ENCODE data around the gene GYS1. TPM values are rescaled to one million over a fixed set of nuclear protein-coding genes. Genes with fewer than 3 reads are reported as not detected.
A peak's percentile ranks its signal among the peaks of the same experiment; 100 is the strongest.

GYS1 gene
- total and polyA plus RNA-seq, 4 donors, result 2.6 to 8.7 (median 6.3) TPM

DNA sequence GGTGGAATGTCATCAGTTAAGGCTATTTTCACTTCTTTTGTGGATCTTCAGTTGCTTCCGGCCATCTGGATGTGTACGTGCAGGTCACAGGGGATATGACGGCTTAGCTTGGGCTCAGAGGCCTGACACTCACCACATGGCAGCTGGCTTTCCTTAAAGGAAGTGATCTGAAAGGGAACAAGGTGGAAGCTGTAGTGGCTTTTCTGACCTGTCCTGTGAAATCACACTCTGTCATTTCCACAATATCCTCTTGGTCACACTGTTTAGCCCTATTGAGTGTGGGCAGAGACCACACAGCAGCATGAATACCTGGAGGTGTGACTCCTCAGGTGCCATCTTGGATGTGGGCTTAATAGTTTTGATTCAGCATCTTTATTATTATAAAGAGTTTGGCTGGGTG lies 43.0 kb downstream of the GYS1 start:
- peak; percentile 13 for TF ChIP-seq YY1 (IDR thresholded peaks at IDR 0.05)
- TF ChIP-seq, protein P1, sequence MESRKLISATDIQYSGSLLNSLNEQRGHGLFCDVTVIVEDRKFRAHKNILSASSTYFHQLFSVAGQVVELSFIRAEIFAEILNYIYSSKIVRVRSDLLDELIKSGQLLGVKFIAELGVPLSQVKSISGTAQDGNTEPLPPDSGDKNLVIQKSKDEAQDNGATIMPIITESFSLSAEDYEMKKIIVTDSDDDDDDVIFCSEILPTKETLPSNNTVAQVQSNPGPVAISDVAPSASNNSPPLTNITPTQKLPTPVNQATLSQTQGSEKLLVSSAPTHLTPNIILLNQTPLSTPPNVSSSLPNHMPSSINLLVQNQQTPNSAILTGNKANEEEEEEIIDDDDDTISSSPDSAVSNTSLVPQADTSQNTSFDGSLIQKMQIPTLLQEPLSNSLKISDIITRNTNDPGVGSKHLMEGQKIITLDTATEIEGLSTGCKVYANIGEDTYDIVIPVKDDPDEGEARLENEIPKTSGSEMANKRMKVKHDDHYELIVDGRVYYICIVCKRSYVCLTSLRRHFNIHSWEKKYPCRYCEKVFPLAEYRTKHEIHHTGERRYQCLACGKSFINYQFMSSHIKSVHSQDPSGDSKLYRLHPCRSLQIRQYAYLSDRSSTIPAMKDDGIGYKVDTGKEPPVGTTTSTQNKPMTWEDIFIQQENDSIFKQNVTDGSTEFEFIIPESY (IDR thresholded peaks at IDR 0.05), result no peak
- H3K4me1 ChIP-seq (ENCODE audit: control insufficient read depth in 4 of 4, insufficient read depth in 4 of 4, low read length in 3 of 4), result peaks cover 1 to 6% (median 4%) of the 10 kb centered on the region in 4 donors
- DNase-seq (ENCODE audit: low spot score), result no peak
- 81% methylated on average over 3 of the region's 3 CpGs for WGBS
- no peak overlapping the region for H3K27ac ChIP-seq (ENCODE audit: low read depth in 1 of 2, low read length in 2 of 2)
- H3K36me3 ChIP-seq (ENCODE audit: control insufficient read depth in 4 of 4, insufficient read depth in 3 of 4, low read depth in 1 of 4, low read length in 3 of 4), result no peaks in the 10 kb centered on the region
- H3K9ac ChIP-seq (ENCODE audit: low read depth in 1 of 2, low read length in 2 of 2), result no peak overlapping the region
- no peak overlapping the region for H3K4me3 ChIP-seq (ENCODE audit: low read depth in 1 of 3, low read length in 3 of 3)
- H3K27me3 ChIP-seq (ENCODE audit: control insufficient read depth in 4 of 4, insufficient read depth in 4 of 4, low read length in 3 of 4), result no peaks in the 10 kb centered on the region
- no peaks in the 10 kb centered on the region for H3K9me3 ChIP-seq (ENCODE audit: control insufficient read depth in 4 of 4, low read length in 3 of 4)

DNA sequence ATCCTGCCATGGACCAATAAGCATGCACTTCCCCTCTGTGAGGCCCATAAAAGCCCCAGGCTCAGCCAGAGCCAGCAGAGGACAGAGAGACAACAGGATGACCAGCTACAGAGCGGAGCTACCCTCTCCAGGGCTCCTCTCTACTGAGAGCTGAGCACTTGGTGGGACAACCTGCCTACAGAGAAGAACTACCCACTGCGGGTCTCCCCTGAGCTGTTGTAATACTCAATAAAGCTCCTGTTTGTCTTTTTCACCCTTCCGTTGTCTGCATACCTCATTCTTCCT lies 45.9 kb downstream of the GYS1 start:
- WGBS, result 97% methylated on average over 3 of the region's 3 CpGs
- Histone ChIP-seq H3K9me3 (ENCODE audit: control insufficient read depth in 4 of 4, low read length in 3 of 4) (no peaks in the 10 kb centered on the region), H3K9ac (ENCODE audit: low read depth in 1 of 2, low read length in 2 of 2) (no peak overlapping the region), H3K27ac (ENCODE audit: low read depth in 1 of 2, low read length in 2 of 2) (no peak overlapping the region), H3K27me3 (ENCODE audit: control insufficient read depth in 4 of 4, insufficient read depth in 4 of 4, low read length in 3 of 4) (no peaks in the 10 kb centered on the region), H3K4me1 (ENCODE audit: control insufficient read depth in 4 of 4, insufficient read depth in 4 of 4, low read length in 3 of 4) (no peaks in the 10 kb centered on the region), H3K36me3 (ENCODE audit: control insufficient read depth in 4 of 4, insufficient read depth in 3 of 4, low read depth in 1 of 4, low read length in 3 of 4) (no peaks in the 10 kb centered on the region), H3K4me3 (ENCODE audit: low read depth in 1 of 3, low read length in 3 of 3) (no peak overlapping the region)
- TF ChIP-seq JUND (IDR thresholded peaks at IDR 0.05), result no peak
- TF ChIP-seq ATF3 (IDR thresholded peaks at IDR 0.05), result no peak
- no peak for TF ChIP-seq SP1 (IDR thresholded peaks at IDR 0.05)
- no peak for TF ChIP-seq EGR1 (IDR thresholded peaks at IDR 0.05; ENCODE audit: low read depth in 2 of 2)
- no peak for TF ChIP-seq RAD21 (IDR thresholded peaks at IDR 0.05)
- no peak for TF ChIP-seq TAF1 (conservative IDR thresholded peaks at IDR 0.05)
- TF ChIP-seq RXRA (IDR thresholded peaks at IDR 0.05), result no peak
- TF ChIP-seq FOXA1 (IDR thresholded peaks at IDR 0.05), result no peak
- no peak for TF ChIP-seq HNF4A (conservative IDR thresholded peaks at IDR 0.05)
- TF ChIP-seq GABPA (IDR thresholded peaks at IDR 0.05 in 1 of 2, conservative IDR thresholded peaks at IDR 0.05 in 1 of 2), result no peak
- DNase-seq (ENCODE audit: low spot score), result no peak

DNA sequence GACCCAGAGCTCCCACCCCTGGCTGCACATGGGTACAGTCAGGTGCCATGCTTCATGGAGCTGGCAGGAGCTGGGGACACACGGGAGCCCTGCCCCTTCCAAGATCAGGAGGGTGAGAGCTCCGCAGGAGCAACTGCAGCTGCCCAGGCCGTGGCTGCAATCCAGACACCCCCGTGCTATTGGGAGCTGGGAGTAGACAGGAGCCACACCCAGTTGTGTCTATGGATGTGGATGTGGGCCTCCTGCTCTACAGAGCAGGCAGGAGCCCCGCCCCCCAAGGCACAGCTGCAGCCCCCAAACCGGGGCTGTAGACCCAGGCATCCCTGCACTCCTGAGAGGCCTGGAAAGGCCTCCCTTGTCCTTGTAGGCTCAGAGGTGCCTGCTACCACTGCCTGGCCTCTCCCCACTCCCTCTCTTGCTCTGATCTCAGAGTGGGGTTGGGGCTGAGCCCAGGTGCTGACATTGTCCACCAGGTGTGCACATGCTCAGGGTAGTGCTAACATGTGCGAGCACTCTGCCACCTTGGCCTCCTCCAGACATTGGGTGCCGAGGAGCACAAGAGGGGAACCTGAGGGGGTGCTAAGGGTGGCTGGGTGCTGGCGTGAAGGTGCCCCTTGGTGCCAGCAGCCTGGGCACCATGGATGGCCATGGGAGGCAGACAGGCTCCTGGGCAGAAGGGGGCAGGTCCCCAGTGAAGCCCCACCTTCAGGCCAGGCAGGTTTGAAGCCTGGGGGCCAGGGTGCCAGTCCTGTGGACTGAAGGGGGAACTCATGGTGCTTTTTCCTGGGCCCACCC lies 46.4 kb downstream of the GYS1 start:
- WGBS, result 87% methylated on average over 9 of the region's 9 CpGs

More for the DNA sequence above, 46.4 kb downstream of the GYS1 start:
- Histone ChIP-seq H3K4me1 (ENCODE audit: control insufficient read depth in 4 of 4, insufficient read depth in 4 of 4, low read length in 3 of 4) (no peaks in the 10 kb centered on the region), H3K9me3 (ENCODE audit: control insufficient read depth in 4 of 4, low read length in 3 of 4) (no peaks in the 10 kb centered on the region), H3K4me3 (ENCODE audit: low read depth in 1 of 3, low read length in 3 of 3) (no peak overlapping the region), H3K27me3 (ENCODE audit: control insufficient read depth in 4 of 4, insufficient read depth in 4 of 4, low read length in 3 of 4) (no peaks in the 10 kb centered on the region), H3K9ac (ENCODE audit: low read depth in 1 of 2, low read length in 2 of 2) (no peak overlapping the region), H3K36me3 (ENCODE audit: control insufficient read depth in 4 of 4, insufficient read depth in 3 of 4, low read depth in 1 of 4, low read length in 3 of 4) (no peaks in the 10 kb centered on the region), H3K27ac (ENCODE audit: low read depth in 1 of 2, low read length in 2 of 2) (no peak overlapping the region)
- TF ChIP-seq, protein P2, sequence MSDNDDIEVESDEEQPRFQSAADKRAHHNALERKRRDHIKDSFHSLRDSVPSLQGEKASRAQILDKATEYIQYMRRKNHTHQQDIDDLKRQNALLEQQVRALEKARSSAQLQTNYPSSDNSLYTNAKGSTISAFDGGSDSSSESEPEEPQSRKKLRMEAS (IDR thresholded peaks at IDR 0.05), result no peak
- TF ChIP-seq RAD21 (IDR thresholded peaks at IDR 0.05) (no peak), EGR1 (IDR thresholded peaks at IDR 0.05; ENCODE audit: low read depth in 2 of 2) (no peak)
- DNase-seq (ENCODE audit: low spot score), result no peak

Data from liver (tissue), 9 donors.